SJSA1 (cell line): Measurements from ENCODE around the gene RBM26. TPM values are rescaled to one million over a fixed set of nuclear protein-coding genes. Genes with fewer than 3 reads are reported as not detected.

Experiments used
- DNase-seq, 2 experiments: peaks; one replicate each; pipeline ENCODE4 v3.0.0-alpha.2; 2015 to 2020; ENCODE audit warnings: low spot score in 2 of 2, low read depth in 1 of 2
- H3K27ac ChIP-seq: fragments of 250-450 bp; sonication (Bioruptor Pico); 2 replicates; pipeline ENCODE4 v1.5.1; 2020; ENCODE audit warnings: mild to moderate bottlenecking, moderate library complexity
- H3K27me3 ChIP-seq: fragments of 250-450 bp; sonication (Bioruptor Pico); replicated peaks from 2 replicates; pipeline ENCODE4 v1.5.1; 2020; ENCODE audit warnings: mild to moderate bottlenecking, moderate library complexity
- H3K36me3 ChIP-seq: fragments of 250-450 bp; sonication (Bioruptor Pico); 2 replicates; pipeline ENCODE4 v1.5.1; 2020; ENCODE audit warnings: mild to moderate bottlenecking
- H3K4me1 ChIP-seq: fragments of 250-450 bp; sonication (Bioruptor Pico); replicated peaks from 2 replicates; pipeline ENCODE4 v1.6.1; 2021; ENCODE audit warnings: mild to moderate bottlenecking
- H3K4me3 ChIP-seq: fragments of 250-450 bp; sonication (Bioruptor Pico); 2 replicates; pipeline ENCODE4 v1.5.1; 2020; ENCODE audit warnings: mild to moderate bottlenecking
- H3K9me3 ChIP-seq: fragments of 250-450 bp; sonication (Bioruptor Pico); replicated peaks from 2 replicates; pipeline ENCODE4 v1.5.1; 2020; ENCODE audit warnings: mild to moderate bottlenecking
- total RNA-seq: library from RNA; depleted of rRNA; stranded (reverse); fragments of >200 nt; shearing (Covaris generic); gene quantifications from 2 replicates; pipeline ENCODE4 v1.2.3, GENCODE V29; 2014; rRNA removed

Gene RBM26, protein sequence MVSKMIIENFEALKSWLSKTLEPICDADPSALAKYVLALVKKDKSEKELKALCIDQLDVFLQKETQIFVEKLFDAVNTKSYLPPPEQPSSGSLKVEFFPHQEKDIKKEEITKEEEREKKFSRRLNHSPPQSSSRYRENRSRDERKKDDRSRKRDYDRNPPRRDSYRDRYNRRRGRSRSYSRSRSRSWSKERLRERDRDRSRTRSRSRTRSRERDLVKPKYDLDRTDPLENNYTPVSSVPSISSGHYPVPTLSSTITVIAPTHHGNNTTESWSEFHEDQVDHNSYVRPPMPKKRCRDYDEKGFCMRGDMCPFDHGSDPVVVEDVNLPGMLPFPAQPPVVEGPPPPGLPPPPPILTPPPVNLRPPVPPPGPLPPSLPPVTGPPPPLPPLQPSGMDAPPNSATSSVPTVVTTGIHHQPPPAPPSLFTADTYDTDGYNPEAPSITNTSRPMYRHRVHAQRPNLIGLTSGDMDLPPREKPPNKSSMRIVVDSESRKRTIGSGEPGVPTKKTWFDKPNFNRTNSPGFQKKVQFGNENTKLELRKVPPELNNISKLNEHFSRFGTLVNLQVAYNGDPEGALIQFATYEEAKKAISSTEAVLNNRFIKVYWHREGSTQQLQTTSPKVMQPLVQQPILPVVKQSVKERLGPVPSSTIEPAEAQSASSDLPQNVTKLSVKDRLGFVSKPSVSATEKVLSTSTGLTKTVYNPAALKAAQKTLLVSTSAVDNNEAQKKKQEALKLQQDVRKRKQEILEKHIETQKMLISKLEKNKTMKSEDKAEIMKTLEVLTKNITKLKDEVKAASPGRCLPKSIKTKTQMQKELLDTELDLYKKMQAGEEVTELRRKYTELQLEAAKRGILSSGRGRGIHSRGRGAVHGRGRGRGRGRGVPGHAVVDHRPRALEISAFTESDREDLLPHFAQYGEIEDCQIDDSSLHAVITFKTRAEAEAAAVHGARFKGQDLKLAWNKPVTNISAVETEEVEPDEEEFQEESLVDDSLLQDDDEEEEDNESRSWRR
- total RNA-seq: 14.5 and 25.4 TPM in 2 replicates

DNA sequence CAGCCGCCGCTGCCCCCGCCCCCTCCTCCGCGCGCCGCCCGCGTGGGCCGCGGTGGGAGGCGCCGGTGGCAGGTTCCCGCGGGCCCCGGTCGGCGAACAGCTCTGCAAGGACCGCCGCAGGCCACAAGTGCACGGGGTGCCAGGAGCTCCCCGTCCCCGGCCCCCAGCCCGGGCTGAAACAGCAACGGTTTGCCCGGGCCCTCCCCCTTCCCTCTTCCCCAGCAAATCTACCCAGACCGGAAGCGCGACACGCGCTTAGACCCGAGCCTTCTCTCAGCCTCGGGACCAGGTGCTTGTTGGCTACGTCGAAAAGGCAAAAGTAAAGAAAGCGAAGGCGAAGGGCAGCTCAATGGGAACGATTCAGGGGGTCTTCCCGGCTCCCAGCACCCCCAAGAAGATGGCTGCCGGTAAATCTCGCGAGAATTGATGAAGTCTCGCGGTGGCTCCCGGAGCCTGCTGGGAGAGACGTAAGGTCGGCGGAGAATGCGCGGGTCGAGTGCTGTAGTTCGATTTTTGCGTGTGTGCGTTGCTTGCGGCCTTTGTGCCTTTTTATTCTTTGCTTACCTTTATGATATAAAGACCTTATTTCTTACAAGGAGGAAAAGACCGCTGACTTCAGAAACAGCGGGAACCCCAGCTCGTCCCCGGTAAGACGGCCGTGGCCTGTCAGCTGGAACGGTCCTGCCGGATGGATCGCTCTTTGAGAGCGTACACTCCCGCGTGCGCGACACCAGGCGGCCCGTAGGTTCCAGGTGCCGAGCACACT is at the start of gene RBM26:
TSS of gene RBM26 (minus strand) at position 425 of the 766 bp plus-strand sequence. CDS start 481 bp downstream, outside the sequence.
- H3K27ac ChIP-seq: peak within 1 kb of the TSS; percentile 92
- H3K4me1 ChIP-seq: peaks cover 11% of the 10 kb centered on the region; the same call in 1 of the 2 replicates
- DNase-seq: peak; percentile 92 to 96
- H3K36me3 ChIP-seq: peaks cover 11% of the 10 kb centered on the region; the same call in 1 of the 2 replicates
- H3K4me3 ChIP-seq: peak within 1 kb of the TSS; percentile 70
- no peaks in the 10 kb centered on the region for H3K27me3 ChIP-seq
- no peaks in the 10 kb centered on the region for H3K9me3 ChIP-seq

- DNase-seq: no peak
- H3K27me3 ChIP-seq: no peaks in the 10 kb centered on the region
- H3K9me3 ChIP-seq: no peaks in the 10 kb centered on the region
- no peaks in the 10 kb centered on the region for H3K36me3 ChIP-seq
- no peak overlapping the region for H3K4me3 ChIP-seq
- H3K4me1 ChIP-seq: peaks cover 24% of the 10 kb centered on the region
- no peak overlapping the region for H3K27ac ChIP-seq
These were observed 49.3 kb upstream of the RBM26 start for GRCh38 chr13:79455331-79455730.

DNA sequence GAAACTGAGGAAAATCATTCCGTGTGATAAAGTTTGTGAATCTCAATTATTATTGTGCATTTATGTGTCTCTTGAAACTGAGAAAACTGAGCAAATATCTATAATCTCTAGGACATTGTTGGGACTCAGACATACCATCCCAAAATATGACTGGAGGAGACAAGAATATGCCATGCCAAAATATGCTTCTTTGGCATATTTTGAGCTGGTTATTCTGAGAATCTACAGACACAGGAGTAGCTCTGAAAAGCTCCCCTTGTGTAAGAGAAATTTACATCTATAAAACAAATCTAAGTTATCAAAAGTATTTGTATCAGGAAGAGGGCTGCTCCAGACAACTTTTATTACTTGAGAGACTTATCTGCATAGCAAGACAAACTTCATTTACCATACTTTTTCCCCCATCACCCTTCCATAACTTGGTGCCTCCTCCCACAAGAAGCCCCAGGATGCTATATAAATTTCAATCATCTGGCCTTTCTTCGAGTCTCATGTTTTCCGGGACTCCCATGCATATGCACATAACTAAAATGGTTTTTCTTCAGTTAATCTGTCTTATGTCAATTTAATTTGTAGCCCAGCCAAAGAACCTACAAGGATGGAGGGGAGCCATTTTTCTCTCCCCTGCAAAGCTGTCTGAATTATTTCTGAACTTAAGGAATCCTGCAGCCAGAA is 46.3 kb upstream of the RBM26 start:
- Histone ChIP-seq H3K4me1 (peaks cover 16% of the 10 kb centered on the region), H3K4me3 (no peak overlapping the region), H3K9me3 (no peaks in the 10 kb centered on the region), H3K27ac (peak overlapping the region; percentile 73), H3K36me3 (no peaks in the 10 kb centered on the region), H3K27me3 (no peaks in the 10 kb centered on the region)
- DNase-seq: no peak

- no peaks in the 10 kb centered on the region for H3K27me3 ChIP-seq
- no peaks in the 10 kb centered on the region for H3K36me3 ChIP-seq
- H3K4me3 ChIP-seq: no peak overlapping the region
- peak; percentile 87 to 94 for DNase-seq
- peak overlapping the region; percentile 73 for H3K27ac ChIP-seq
- H3K4me1 ChIP-seq: peaks cover 16% of the 10 kb centered on the region
- no peaks in the 10 kb centered on the region for H3K9me3 ChIP-seq
These were observed 45.5 kb upstream of the RBM26 start for GRCh38 chr13:79451500-79451962.

DNA sequence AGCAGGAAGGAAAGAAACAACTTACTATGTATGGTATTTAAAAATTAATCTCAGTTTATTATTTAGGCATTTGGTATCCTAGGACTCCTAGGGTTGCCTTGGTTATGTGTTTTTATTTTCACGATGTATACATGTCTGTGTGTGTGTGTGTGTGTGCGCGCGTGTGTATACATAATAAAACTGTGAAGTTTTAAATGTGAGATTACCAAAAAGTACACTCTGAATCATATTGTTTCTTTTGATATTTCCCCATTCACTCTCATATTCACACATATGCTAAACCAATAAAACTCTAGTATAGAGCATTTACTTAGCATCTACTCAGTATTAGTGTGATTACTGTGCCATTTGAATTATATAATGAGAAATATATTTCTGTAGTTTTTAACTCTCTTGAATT is 44.1 kb upstream of the RBM26 start:
- Histone ChIP-seq H3K4me1 (peaks cover 16% of the 10 kb centered on the region), H3K4me3 (no peak overlapping the region), H3K36me3 (no peaks in the 10 kb centered on the region), H3K27ac (no peak overlapping the region), H3K27me3 (no peaks in the 10 kb centered on the region), H3K9me3 (no peaks in the 10 kb centered on the region)
- DNase-seq: no peak

GRCh38 chr13:79448413-79448812 is 42.4 kb upstream of the RBM26 start:
- no peak overlapping the region for H3K4me3 ChIP-seq
- no peaks in the 10 kb centered on the region for H3K27me3 ChIP-seq
- no peaks in the 10 kb centered on the region for H3K36me3 ChIP-seq
- no peak for DNase-seq
- H3K27ac ChIP-seq: no peak overlapping the region
- no peaks in the 10 kb centered on the region for H3K9me3 ChIP-seq
- H3K4me1 ChIP-seq: peaks cover 16% of the 10 kb centered on the region

DNA sequence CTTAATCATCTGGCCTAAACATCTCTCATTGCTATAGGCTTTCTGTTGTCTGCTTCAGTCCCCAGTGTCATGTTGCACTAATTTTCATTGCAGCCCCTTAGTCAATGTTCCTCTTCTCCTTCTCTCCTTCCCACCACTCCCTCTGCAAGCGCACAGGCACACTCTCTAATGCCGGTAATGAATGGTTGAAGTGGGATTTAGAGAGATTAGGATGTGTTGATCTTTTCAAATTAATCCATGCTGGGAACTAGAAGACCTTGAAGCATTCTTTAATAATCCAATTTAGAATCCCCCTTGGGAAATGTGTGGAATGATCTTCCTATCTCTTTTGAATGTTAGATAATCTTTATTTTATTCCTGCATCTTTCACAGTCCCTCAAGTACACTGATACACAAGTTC is 41.7 kb upstream of the RBM26 start:
- Histone ChIP-seq H3K36me3 (no peaks in the 10 kb centered on the region), H3K4me1 (peaks cover 19% of the 10 kb centered on the region), H3K27ac (no peak overlapping the region), H3K27me3 (no peaks in the 10 kb centered on the region), H3K4me3 (no peak overlapping the region), H3K9me3 (no peaks in the 10 kb centered on the region)
- DNase-seq: no peak

GRCh38 chr13:79447141-79447540 is 41.1 kb upstream of the RBM26 start:
- Histone ChIP-seq H3K4me3 (no peak overlapping the region), H3K9me3 (no peaks in the 10 kb centered on the region)
- no peak for DNase-seq

GRCh38 chr13:79445968-79446645 is 40.1 kb upstream of the RBM26 start:
- no peaks in the 10 kb centered on the region for H3K27me3 ChIP-seq
- H3K36me3 ChIP-seq: no peaks in the 10 kb centered on the region
- H3K4me1 ChIP-seq: peaks cover 20% of the 10 kb centered on the region
- DNase-seq: no peak
- no peak overlapping the region for H3K27ac ChIP-seq
- H3K4me3 ChIP-seq: no peak overlapping the region
- no peaks in the 10 kb centered on the region for H3K9me3 ChIP-seq

More at GRCh38 chr13:79447141-79447540, 41.1 kb upstream of the RBM26 start:
- peaks cover 18% of the 10 kb centered on the region for H3K4me1 ChIP-seq
- H3K27me3 ChIP-seq: no peaks in the 10 kb centered on the region
- H3K36me3 ChIP-seq: no peaks in the 10 kb centered on the region
- H3K27ac ChIP-seq: no peak overlapping the region

- Histone ChIP-seq H3K36me3 (no peaks in the 10 kb centered on the region), H3K4me3 (no peak overlapping the region), H3K27ac (peak overlapping the region; percentile 81), H3K27me3 (no peaks in the 10 kb centered on the region), H3K4me1 (peaks cover 22% of the 10 kb centered on the region), H3K9me3 (no peaks in the 10 kb centered on the region)
- no peak for DNase-seq
These were observed 36.7 kb upstream of the RBM26 start for GRCh38 chr13:79442706-79443105.

GRCh38 chr13:79442221-79442620 is 36.2 kb upstream of the RBM26 start:
- H3K4me3 ChIP-seq: no peak overlapping the region
- H3K27ac ChIP-seq: peak overlapping the region; percentile 81
- DNase-seq: peak in 1 of 2 experiments; percentile 77
- H3K36me3 ChIP-seq: no peaks in the 10 kb centered on the region
- no peaks in the 10 kb centered on the region for H3K27me3 ChIP-seq
- H3K9me3 ChIP-seq: no peaks in the 10 kb centered on the region
- peaks cover 22% of the 10 kb centered on the region for H3K4me1 ChIP-seq

- H3K9me3 ChIP-seq: no peaks in the 10 kb centered on the region
- H3K4me3 ChIP-seq: no peak overlapping the region
- H3K27me3 ChIP-seq: no peaks in the 10 kb centered on the region
- peaks cover 25% of the 10 kb centered on the region for H3K4me1 ChIP-seq
- H3K36me3 ChIP-seq: no peaks in the 10 kb centered on the region
- H3K27ac ChIP-seq: peak overlapping the region; percentile 81
- no peak for DNase-seq
These were observed 35.0 kb upstream of the RBM26 start for GRCh38 chr13:79440958-79441528.
